EL (cell line): ENCODE measurements around the gene LRRC2.
"Not testable (repeated sequence)": the region's sequence is repeated elsewhere in the genome, so short reads cannot be mapped to it uniquely, and the experiment has no call there.

ENCODE experiments used
- DNase-seq: peaks from one replicate; pipeline ENCODE4 v3.0.0-alpha.2; 2016

The LRRC2 gene

GRCh38 chr3:46551615-46552014, 14.5 kb downstream of the LRRC2 start:
- DNase-seq = no peak

- DNase-seq = no peak
These were observed 16.1 kb downstream of the LRRC2 start for GRCh38 chr3:46549989-46550388.

DNA sequence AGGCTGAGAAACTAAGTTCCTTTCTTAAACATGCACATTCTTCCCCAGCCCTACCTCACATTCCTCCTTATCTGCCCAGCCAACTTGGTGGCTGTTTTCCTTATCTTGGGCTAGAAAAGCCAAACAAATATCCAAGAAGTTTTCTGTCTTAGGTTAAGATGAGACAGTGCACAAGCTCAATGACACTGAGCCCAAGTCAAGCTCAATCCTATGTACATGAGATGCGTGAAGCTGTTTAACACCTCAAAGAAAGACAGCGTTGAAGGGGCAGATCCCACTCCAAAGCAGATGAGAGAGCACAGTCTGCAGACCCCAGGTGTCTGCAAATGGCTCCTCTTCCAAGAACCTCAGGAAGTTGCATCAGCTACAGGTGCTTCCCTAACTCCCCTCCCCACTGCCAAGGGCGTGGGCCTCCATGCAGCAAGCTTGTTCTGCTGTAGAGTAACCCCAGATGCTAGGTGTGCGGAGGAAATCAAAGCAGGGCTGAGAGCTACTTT, 16.6 kb downstream of the LRRC2 start:
- DNase-seq = no peak

DNA sequence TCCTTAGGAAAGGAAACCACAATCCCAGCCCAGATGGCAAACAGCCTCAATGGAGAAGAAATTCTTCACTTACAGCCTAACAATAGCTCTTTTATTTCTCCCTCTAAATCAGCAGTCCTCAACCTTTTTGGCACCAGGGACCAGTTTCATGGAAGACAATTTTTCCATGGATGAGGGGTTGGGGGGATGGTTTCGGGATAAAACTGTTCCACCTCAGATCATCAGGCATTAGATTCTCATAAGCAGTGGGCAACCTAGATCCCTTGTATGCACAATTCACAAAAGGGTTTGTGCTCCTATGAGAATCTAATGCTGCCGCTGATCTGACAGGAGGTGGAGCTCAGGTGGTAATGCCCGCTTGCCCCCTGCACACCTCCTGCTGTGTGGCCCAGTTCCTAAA, 17.5 kb downstream of the LRRC2 start:
- not testable (repeated sequence) for DNase-seq

DNA sequence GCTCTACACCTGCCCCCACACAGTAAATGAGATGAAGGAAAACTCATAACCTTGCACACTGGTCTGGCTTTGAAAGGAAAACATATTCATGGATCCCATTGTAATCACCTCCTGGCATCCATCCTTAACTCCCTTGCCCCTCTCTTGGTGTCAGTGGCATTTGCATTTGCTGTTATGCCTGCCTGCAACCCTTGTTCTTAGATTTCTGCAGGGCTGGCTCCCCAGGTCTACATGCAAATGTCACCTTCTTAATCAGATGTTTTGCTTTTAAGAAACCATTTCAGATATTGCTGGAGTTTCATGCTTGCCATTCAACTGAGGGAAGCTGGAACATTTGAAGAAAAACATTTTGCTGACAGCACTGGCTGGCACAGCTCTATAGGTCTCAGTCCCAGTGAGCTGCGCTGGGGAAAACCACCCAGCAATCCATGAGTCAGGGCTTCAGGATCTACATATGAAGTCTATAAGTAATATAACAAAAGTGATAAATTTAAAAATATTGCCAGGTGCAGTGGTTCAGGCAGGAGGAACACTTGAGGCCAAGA, 19.1 kb downstream of the LRRC2 start:
- DNase-seq = no peak

DNA sequence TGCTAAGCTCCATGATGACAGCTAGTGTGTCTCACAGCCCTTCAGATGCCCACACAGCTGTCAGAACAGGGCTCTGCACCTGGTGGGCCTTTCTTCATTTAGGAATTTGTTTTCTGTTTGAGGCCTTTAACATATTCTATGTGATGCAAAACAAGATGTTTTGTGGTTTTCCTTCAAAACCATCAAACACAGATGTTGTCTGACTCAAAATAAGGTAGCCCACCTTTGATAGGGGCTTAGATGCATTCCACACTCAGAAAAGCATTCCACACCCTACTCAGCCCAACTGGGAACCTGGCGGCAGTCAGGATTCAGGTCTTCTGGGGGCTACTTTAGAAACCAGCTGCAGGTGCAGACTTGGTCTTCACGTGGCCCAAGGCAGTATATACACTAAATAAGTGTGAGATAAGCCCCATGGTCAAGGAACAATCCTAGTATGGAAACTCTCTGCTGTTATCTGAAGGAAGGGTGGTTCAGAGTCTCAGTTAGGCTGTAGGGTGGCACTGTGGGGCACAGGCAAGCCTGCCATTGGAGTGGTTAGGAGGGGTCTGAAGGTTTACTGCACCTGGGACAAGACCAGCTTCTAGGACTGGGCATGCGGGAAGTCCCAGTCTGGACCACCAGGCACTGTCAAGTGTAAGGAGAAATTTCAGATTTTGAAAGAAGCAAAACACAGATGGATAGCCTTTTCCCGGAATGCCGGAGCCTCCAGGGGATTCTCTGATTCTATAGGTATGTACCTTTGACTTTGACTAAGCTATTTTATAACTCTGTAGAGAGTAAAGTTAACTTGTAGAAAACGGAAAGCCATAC, 20.1 kb downstream of the LRRC2 start:
- DNase-seq = no peak

- no peak for DNase-seq
These were observed 21.2 kb downstream of the LRRC2 start for GRCh38 chr3:46544771-46545503.

DNA sequence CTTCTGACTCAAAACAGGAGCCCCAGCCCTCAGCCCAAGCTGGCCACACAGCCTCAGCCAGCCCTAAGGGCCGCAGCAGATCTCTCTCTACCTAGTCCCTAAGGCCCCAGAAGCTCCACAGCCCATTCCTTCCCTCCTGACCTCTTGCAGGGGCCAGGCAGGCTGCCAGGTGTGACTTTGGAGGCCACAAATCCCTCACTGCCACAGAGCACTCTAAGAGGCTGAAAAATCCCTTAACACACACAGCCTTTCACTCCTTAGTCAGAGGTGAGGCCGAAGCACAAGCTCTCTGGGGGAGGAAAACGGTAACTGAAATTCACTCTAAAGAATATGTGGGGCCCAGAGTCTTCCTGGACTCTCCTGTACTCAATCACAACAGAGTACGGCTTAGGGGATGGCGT, 23.3 kb downstream of the LRRC2 start:
- no peak for DNase-seq

GRCh38 chr3:46542344-46542743, 23.8 kb downstream of the LRRC2 start:
- DNase-seq = no peak

GRCh38 chr3:46541835-46542234, 24.3 kb downstream of the LRRC2 start:
- DNase-seq = no peak

GRCh38 chr3:46540550-46540949, 25.6 kb downstream of the LRRC2 start:
- DNase-seq = no peak

GRCh38 chr3:46539443-46540005, 26.6 kb downstream of the LRRC2 start:
- no peak for DNase-seq

DNA sequence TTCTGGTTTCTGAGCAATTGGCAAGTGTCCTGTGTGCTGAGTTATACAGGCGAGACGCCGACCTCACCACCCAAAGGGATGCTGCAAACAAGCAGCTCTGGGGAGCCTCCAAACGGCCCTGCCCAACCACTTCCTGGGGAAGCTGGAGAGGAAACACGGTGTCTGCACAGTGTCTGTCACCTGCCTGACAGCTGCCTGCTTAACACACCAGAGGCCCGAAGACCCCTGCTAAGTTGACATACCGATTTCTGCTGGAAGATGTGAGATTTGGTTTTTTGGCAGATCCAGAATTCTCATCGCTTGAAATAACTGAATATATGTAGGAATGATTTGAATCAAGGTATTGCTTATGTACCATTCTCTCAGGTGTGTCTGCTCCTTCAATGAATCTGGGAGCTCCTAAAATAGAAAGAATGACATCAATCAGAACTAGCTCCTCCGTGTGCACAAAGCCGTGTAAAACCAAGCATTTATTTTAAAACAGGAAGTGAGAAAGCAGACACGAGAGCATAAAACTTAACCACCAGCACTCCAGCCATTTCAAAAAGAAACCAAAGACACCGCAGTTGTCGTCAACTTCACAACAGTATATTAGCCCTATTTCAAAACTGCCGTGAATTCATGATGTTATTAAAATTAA, 27.2 kb downstream of the LRRC2 start:
- DNase-seq = peak; percentile 75

DNA sequence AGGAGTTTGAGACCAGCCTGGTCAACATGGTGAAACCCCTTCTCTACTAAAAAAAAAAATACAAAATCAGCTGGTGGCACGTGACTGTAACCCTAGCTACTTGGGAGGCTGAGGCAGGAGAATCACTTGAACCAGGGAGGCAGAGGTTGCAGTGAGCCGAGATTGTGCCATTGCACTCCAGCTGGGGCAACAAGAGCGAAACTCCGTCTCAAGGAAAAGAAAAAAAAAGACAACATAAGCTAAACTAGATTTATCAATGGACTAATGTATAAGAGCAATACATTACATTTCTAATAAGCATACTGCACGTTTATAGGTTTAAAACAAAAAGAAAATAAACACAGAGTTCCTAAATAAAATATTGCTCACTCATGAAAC, 27.7 kb downstream of the LRRC2 start:
- not testable (repeated sequence) for DNase-seq

DNA sequence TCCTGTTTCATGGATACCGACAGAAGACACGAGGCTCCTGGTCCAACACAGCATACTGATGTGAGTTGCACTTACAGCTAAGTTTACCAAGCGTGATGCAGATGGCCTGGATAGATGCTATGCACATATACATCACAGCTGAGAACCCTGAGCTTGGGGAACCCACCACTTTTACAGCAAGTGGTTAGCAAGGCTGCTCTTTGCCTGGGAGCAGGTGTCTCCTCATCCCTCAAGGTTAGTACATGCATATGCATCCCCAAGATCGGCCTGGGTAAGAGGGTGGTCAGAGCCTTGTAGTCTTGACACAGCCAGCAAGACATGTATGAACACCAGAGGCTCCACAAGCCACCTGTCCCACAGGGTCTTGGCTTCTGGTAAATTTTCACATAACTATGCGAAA, 28.3 kb downstream of the LRRC2 start:
- DNase-seq = no peak

DNA sequence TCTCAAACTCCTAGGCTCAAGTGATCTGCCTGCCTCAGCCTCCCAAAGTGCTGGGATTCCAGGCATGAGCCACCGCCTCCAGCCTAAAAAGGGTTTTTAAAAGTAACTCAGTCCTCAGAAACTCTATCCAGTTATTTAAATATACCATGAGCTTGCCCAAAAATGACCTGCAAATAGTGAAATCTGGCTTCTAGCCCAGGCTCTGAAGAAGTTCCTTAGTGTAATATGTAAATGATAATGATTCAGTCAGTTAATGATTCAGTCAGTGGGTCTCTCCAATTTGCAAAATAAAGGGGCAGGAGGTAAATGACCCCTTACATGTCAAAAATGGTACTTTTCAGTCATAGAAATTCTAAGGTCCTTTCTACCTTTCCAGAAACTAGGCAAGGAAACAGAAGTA, 28.8 kb downstream of the LRRC2 start:
- no peak for DNase-seq

- DNase-seq = no peak
These were observed 29.3 kb downstream of the LRRC2 start for GRCh38 chr3:46536758-46537157.

- no peak for DNase-seq
These were observed 30.4 kb downstream of the LRRC2 start for GRCh38 chr3:46535746-46536145.

- DNase-seq = no peak
These were observed 33.0 kb downstream of the LRRC2 start for GRCh38 chr3:46533091-46533490.

GRCh38 chr3:46527239-46527638, 38.9 kb downstream of the LRRC2 start:
- no peak for DNase-seq

DNA sequence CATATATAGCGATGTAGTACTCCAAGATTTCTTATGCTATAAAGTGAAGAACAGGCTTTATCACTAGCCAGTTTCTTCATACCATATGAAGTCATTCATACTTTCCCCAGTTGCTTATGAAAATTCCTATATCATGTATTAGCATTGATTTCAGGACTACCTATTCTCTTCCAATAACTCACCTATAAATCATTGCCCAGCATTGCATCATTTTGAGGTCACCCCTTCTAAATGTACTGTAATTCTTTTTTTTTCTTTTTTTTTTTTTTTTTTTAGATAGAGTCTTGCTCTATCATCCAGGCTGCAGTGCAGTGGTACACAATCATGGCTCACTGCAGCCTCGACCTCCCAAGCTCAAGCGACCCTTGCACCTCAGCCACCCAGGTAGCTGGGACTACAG, 41.3 kb downstream of the LRRC2 start:
- DNase-seq = no peak

- no peak for DNase-seq
These were observed 42.1 kb downstream of the LRRC2 start for GRCh38 chr3:46524008-46524407.

DNA sequence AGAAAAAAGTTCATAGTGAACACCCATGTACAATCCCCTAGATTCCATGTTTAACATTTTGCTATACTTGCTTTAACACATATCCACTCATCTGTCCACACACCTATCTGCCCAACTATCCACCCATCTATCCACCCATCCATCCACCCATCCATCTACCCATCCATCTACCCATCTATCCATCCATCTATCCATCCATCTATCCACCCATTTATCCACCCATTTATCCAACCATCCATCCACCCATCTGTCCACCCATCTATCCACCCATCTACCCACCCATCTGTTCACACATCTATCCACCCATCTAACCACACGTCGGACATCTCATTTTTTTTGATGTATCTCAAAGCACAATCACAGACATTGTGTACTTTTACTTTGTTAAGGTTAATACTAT, 42.5 kb downstream of the LRRC2 start:
- no peak for DNase-seq
